Thyroid gland (tissue), 4 donors: Measurements from ENCODE around the gene SHROOM2.

ENCODE experiments used
- CTCF ChIP-seq, 6 experiments: fragments of 200-600 bp in 3 of 6; fragments of 450-650 bp in 3 of 6; sonication (generic) in 3 of 6; IDR thresholded peaks; one replicate each; pipeline ENCODE4 v1.5.1; 2016 to 2019; ENCODE audit warnings: antibody characterized with exemption in 6 of 6, mild to moderate bottlenecking in 2 of 6, inconsistent platforms in 1 of 6, moderate library complexity in 1 of 6
- POLR2A ChIP-seq, 2 donors: fragments of 450-650 bp; IDR thresholded peaks; one replicate each; pipeline ENCODE4 v1.6.1; 2017; ENCODE audit warnings: antibody characterized with exemption in 2 of 2, mild to moderate bottlenecking in 2 of 2, moderate library complexity in 1 of 2

GRCh38 chrX:9884031-9884779, 98.0 kb downstream of the SHROOM2 start:
- TF ChIP-seq CTCF (IDR thresholded peaks at IDR 0.05): no peak
- TF ChIP-seq POLR2A (IDR thresholded peaks at IDR 0.05): no peak
